GM12891 (cell line): ENCODE results near the gene ADORA2A.

Source experiments
- POLR2A ChIP-seq: IDR thresholded peaks from 2 replicates; pipeline ENCODE4 v1.6.1; 2011; ENCODE audit warnings: low read depth, low read length, control low read depth
- POLR2AphosphoS5 ChIP-seq: IDR thresholded peaks from 2 replicates; pipeline ENCODE4 v1.6.1; 2011; ENCODE audit warnings: low read depth, low read length, control low read depth
- SPI1 ChIP-seq: IDR thresholded peaks from 2 replicates; pipeline ENCODE4 v1.6.1; 2011; ENCODE audit warnings: low read depth, low read length, control low read depth
- TAF1 ChIP-seq: IDR thresholded peaks from 2 replicates; pipeline ENCODE4 v1.6.1; 2011; ENCODE audit warnings: low read depth, low read length, control low read depth

DNA sequence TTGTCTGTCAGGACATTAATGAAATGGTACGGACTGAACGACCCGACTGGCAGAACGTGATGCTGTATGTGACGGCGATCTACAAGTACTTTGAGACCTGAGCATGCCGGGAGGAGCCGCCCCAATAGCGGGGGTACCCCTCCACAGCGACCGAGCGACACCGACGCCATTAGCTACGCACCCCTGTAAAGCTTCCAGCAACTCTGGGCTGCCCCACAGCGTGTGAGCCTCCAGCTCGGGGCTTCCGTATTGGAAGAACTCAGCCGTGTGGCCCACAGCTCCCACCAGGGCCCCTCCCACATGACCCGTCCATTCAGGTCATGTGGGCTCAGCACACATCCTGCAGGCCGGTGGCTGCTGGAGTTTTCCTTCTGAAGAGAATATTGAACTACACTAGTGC is 12.9 kb upstream of the ADORA2A start:
- TF ChIP-seq SPI1 (no peak), TAF1 (no peak), POLR2A (no peak), POLR2AphosphoS5 (no peak)
